SU-DHL-6 (cell line): ENCODE measurements around the gene TUBA4B.

Source experiments
- CTCF ChIP-seq: fragments of 200-600 bp; sonication (generic); IDR thresholded peaks from one replicate; pipeline ENCODE4 v1.5.1; 2017; ENCODE audit warnings: antibody characterized with exemption, mild to moderate bottlenecking, low read length, moderate library complexity; ENCODE audit not compliant: insufficient read depth, poor library complexity, severe bottlenecking
- EZH2phosphoT487 ChIP-seq: fragments of 200-600 bp; sonication (generic), shearing (Covaris generic); conservative IDR thresholded peaks from 2 replicates; pipeline ENCODE4 v1.6.1; 2018; ENCODE audit warnings: mild to moderate bottlenecking, antibody characterized with exemption, low read length, moderate library complexity, mixed read lengths

GRCh38 chr2:219244789-219245147, 8.3 kb upstream of the TUBA4B start:
- TF ChIP-seq EZH2phosphoT487 (no peak), CTCF (no peak)
